Gastrocnemius medialis (tissue), 4 donors: ENCODE results near the gene NRDC. TPM values are rescaled to one million over a fixed set of nuclear protein-coding genes. Genes with fewer than 3 reads are reported as not detected.

Experiments
- ATAC-seq, 2 donors: fragments of 150-250 bp; one replicate each; pipeline ENCODE4 v1.9.1; 2016
- DNase-seq, 2 donors: peaks; one replicate each; pipeline ENCODE4 v3.0.0-alpha.2; 2019
- H3K27ac ChIP-seq, 4 donors: fragments of 200-600 bp; sonication (generic); 1 replicate in 1 of 4; 2 replicates in 3 of 4; pipeline ENCODE4 v1.5.1; 2016 to 2018; ENCODE audit warnings: mild to moderate bottlenecking in 2 of 4, moderate library complexity in 1 of 4
- H3K27me3 ChIP-seq, 3 donors: fragments of 200-600 bp; sonication (generic) in 2 of 3; 1 replicate in 1 of 3; 2 replicates in 2 of 3; pipeline versions ENCODE4 v1.5.1 to v1.6.0; 2016 to 2019; ENCODE audit warnings: mild to moderate bottlenecking in 1 of 3, moderate library complexity in 1 of 3
- H3K36me3 ChIP-seq, 2 donors: fragments of 200-600 bp; sonication (generic) in 1 of 2; one replicate each; pipeline ENCODE4 v1.5.1; 2017 to 2018
- H3K4me1 ChIP-seq, 2 donors: fragments of 200-600 bp; sonication (generic) in 1 of 2; one replicate each; pipeline ENCODE4 v1.5.1; 2016 to 2017; ENCODE audit warnings: mild to moderate bottlenecking in 2 of 2
- H3K4me3 ChIP-seq, 4 donors: fragments of 200-600 bp; sonication (generic) in 3 of 4; 1 replicate in 1 of 4; 2 replicates in 3 of 4; pipeline ENCODE4 v1.5.1; 2016 to 2019; ENCODE audit warnings: mild to moderate bottlenecking in 2 of 4
- H3K9me3 ChIP-seq, 3 donors: fragments of 200-600 bp; sonication (generic) in 2 of 3; 1 replicate in 1 of 3; 2 replicates in 2 of 3; pipeline ENCODE4 v1.5.1; 2016 to 2019
- POLR2A ChIP-seq, 2 donors: fragments of 450-650 bp; IDR thresholded peaks; one replicate each; pipeline ENCODE4 v1.6.1; 2017; ENCODE audit warnings: antibody characterized with exemption in 2 of 2, mild to moderate bottlenecking in 2 of 2, moderate library complexity in 2 of 2
- in situ Hi-C, 4 donors: fragments of 200-750 bp; cut with MboI; loops; one replicate each; pipeline versions ENCODE4 v1.15.0 to v1.8.0; 2017; ENCODE audit warnings: low sequenced_read_pairs in 4 of 4
- intact Hi-C: fragments of 100-400 bp; cut with DNase I; formaldehyde crosslinking; loops from one replicate; pipeline ENCODE4 v1.15.1; 2023; ENCODE audit warnings: low total_unique reads
- total RNA-seq, 4 donors: library from RNA; depleted of rRNA; stranded (reverse); fragments of >200 nt; gene quantifications; one replicate each; pipeline versions ENCODE4 v1.1.0 to v1.2.3, GENCODE V29; 2016
- TF ChIP-seq, protein P1 (sequence below), 5 experiments: fragments of 450-650 bp in 3 of 5; fragments of 200-600 bp in 2 of 5; sonication (generic) in 2 of 5; IDR thresholded peaks in 4 of 5; conservative IDR thresholded peaks in 1 of 5; 1 replicate in 4 of 5; 2 replicates in 1 of 5; pipeline ENCODE4 v1.5.1; 2016 to 2019; ENCODE audit warnings: antibody characterized with exemption in 5 of 5, mild to moderate bottlenecking in 3 of 5, moderate library complexity in 3 of 5

Gene NRDC
- total RNA-seq, 4 donors from 2014 or later: 180 to 270 (median 239) TPM

DNA sequence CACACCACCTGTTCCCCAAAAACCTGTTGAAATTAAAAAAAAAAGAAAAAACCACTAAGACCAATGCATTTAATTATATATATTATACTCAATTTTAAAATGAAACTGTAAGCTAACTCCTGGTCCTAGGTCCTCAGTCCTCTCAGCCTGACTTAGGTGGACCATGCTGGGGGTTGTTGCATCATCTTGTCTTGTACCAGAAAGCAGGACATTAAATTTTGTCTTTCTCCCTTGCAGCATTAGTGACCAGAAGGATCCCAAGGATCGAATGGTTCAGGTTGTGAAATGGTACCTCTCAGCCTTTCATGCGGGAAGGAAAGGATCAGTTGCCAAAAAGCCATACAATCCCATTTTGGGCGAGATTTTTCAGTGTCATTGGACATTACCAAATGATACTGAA is 97.6 kb downstream of the NRDC start:
- Histone ChIP-seq H3K4me1 (no peaks in the 10 kb centered on the region), H3K36me3 (peaks cover 0 to 94% of the 10 kb centered on the region in 2 donors), H3K9me3 (no peaks in the 10 kb centered on the region), H3K4me3 (no peak overlapping the region), H3K27me3 (no peaks in the 10 kb centered on the region), H3K27ac (no peak overlapping the region)
- DNase-seq: no peak
- no peak for ATAC-seq
- TF ChIP-seq, protein P1, sequence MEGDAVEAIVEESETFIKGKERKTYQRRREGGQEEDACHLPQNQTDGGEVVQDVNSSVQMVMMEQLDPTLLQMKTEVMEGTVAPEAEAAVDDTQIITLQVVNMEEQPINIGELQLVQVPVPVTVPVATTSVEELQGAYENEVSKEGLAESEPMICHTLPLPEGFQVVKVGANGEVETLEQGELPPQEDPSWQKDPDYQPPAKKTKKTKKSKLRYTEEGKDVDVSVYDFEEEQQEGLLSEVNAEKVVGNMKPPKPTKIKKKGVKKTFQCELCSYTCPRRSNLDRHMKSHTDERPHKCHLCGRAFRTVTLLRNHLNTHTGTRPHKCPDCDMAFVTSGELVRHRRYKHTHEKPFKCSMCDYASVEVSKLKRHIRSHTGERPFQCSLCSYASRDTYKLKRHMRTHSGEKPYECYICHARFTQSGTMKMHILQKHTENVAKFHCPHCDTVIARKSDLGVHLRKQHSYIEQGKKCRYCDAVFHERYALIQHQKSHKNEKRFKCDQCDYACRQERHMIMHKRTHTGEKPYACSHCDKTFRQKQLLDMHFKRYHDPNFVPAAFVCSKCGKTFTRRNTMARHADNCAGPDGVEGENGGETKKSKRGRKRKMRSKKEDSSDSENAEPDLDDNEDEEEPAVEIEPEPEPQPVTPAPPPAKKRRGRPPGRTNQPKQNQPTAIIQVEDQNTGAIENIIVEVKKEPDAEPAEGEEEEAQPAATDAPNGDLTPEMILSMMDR (IDR thresholded peaks at IDR 0.05 in 4 of 5, conservative IDR thresholded peaks at IDR 0.05 in 1 of 5): no peak
- TF ChIP-seq POLR2A (IDR thresholded peaks at IDR 0.05): no peak
- intact Hi-C loops (no loop called here), in situ Hi-C loops (no loop called here)

DNA sequence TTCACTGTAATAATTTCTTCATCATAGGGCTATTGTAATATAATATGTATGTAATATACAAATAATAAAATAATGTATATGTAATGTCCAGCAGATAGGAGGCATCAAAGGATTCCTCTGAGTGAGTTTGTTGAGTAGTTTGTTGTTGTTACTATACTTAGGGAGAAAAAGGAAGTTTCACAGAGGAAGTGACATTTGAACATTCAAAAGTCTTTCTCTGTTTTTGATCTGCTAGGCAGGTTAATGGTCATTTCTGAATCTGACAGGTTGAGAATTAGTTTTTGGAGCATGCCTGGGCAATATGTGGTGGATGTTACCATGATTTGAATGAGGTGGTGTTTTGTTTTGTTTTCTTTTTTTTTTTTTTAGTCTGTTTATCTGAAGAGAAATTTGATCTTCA is 102.1 kb downstream of the NRDC start:
- TF ChIP-seq, protein P1 (IDR thresholded peaks at IDR 0.05 in 4 of 5, conservative IDR thresholded peaks at IDR 0.05 in 1 of 5): no peak
- TF ChIP-seq POLR2A (IDR thresholded peaks at IDR 0.05): no peak
- Histone ChIP-seq H3K4me3 (no peak overlapping the region), H3K27ac (no peak overlapping the region), H3K4me1 (no peaks in the 10 kb centered on the region), H3K27me3 (no peaks in the 10 kb centered on the region), H3K9me3 (no peaks in the 10 kb centered on the region), H3K36me3 (peaks cover 0 to 86% of the 10 kb centered on the region in 2 donors)
- in situ Hi-C loops (loop anchor here in 1 of 4 donors (10.0 kb wide), 1 partner anchor 152 kb away; no protein-coding TSS in a partner anchor), intact Hi-C loops (no loop called here)
- ATAC-seq (no peak), DNase-seq (no peak)

DNA sequence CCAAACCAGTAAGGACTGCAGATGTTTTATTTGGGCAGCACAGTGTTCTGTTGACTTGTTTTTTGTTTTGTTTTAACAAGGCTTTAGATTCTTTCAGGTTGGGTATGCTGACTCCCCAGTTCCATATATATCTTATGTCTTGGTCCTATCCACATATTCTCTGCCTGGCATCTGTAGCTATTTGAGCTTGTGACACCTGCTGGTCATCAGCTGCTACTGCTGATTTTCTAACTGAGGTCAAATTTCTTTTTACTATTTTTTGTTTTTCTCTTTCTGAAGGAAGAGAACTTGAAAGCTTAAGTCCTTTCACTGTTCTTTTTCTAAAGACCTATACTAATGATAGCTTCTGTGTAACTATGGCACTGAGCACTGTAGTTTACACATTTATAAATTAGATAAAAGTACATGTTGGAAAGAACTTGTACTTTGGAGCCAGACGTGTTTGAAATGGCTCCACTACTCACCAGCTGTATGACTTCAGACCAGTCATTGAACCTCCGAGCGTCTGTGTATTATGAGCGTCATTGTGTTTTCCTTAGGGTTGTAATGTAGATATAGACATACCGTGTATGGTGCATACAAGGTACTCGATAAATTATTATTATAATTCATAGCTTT is 109.4 kb downstream of the NRDC start:
- H3K36me3 ChIP-seq: peaks cover 0 to 59% of the 10 kb centered on the region in 2 donors
- TF ChIP-seq, protein P1 (IDR thresholded peaks at IDR 0.05 in 4 of 5, conservative IDR thresholded peaks at IDR 0.05 in 1 of 5): peak; percentile 66 to 80 (median 72)
- no peak for TF ChIP-seq POLR2A (IDR thresholded peaks at IDR 0.05)
- no peaks in the 10 kb centered on the region for H3K27me3 ChIP-seq
- in situ Hi-C loops (loop anchor here in 2 of 4 donors (25.0 kb wide), 1 partner anchor 132 kb away; no protein-coding TSS in a partner anchor), intact Hi-C loops (loop anchor here (2.0 kb wide), 2 partner anchors 142 to 250 kb away; partner anchors contain the start of gene EPS15)
- no peak overlapping the region for H3K4me3 ChIP-seq
- H3K4me1 ChIP-seq: peaks cover 0 to 8% of the 10 kb centered on the region in 2 donors
- no peaks in the 10 kb centered on the region for H3K9me3 ChIP-seq
- DNase-seq: no peak
- peak; percentile 76 to 83 for ATAC-seq
- peak overlapping the region; percentile 48 to 60 (median 56) for H3K27ac ChIP-seq

DNA sequence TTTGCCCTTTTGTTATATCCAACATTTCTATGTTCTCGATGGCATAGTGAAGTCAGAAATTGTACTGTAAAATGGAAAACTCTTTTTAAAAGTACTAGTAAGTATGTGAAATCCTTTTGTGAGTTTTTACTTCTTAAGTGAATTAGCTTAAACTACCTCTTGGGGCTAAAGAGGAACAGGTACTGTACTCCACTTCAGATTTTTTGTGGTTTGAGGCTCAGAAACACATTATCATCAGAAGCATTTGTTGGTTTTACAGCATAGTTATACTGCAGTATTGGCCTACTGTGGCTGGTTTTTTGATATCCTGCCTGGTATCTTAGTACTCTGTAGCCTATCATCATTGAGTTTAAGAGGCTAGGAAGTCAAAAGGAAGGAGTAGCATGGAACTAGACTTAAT is 117.2 kb downstream of the NRDC start:
- peaks cover 0 to 20% of the 10 kb centered on the region in 2 donors for H3K36me3 ChIP-seq

More for the DNA sequence above, 117.2 kb downstream of the NRDC start:
- Histone ChIP-seq H3K27me3 (no peaks in the 10 kb centered on the region), H3K9me3 (no peaks in the 10 kb centered on the region), H3K4me3 (no peak overlapping the region), H3K4me1 (peaks cover 5 to 9% of the 10 kb centered on the region in 2 donors), H3K27ac (no peak overlapping the region)
- no peak for ATAC-seq
- TF ChIP-seq, protein P1 (IDR thresholded peaks at IDR 0.05 in 4 of 5, conservative IDR thresholded peaks at IDR 0.05 in 1 of 5): no peak
- no peak for TF ChIP-seq POLR2A (IDR thresholded peaks at IDR 0.05)
- in situ Hi-C loops: loop anchor here in 2 of 4 donors (25.0 kb wide), 1 partner anchor 124 kb away; no protein-coding TSS in a partner anchor
- intact Hi-C loops: no loop called here
- DNase-seq: no peak
